Stimulated activated CD8-positive, alpha-beta memory T cell treated with anti-CD3 and anti-CD28 coated beads, Interleukin-12 subunit alpha, Interleukin-12 subunit beta, amount 100 ng/mL, for 4 hours (primary cell): ENCODE results near the gene TOLLIP.

Experiments used
- DNase-seq: peaks from one replicate; pipeline ENCODE4 v3.0.0-alpha.2; 2020; ENCODE audit warnings: low read depth

Gene TOLLIP

GRCh38 chr11:1298695-1299492, 10.5 kb downstream of the TOLLIP start:
- DNase-seq, result no peak

- no peak for DNase-seq
Measured at GRCh38 chr11:1297576-1298473, 11.6 kb downstream of the TOLLIP start.

- no peak for DNase-seq
Measured at GRCh38 chr11:1297011-1297575, 12.3 kb downstream of the TOLLIP start.

- no peak for DNase-seq
Measured at GRCh38 chr11:1296287-1296686, 13.1 kb downstream of the TOLLIP start.

GRCh38 chr11:1295591-1295990, 13.8 kb downstream of the TOLLIP start:
- no peak for DNase-seq

GRCh38 chr11:1295086-1295485, 14.3 kb downstream of the TOLLIP start:
- DNase-seq, result no peak

GRCh38 chr11:1293619-1294015, 15.8 kb downstream of the TOLLIP start:
- DNase-seq, result no peak

- no peak for DNase-seq
Measured at GRCh38 chr11:1292644-1293618, 16.5 kb downstream of the TOLLIP start.

GRCh38 chr11:1292018-1292643, 17.3 kb downstream of the TOLLIP start:
- no peak for DNase-seq

- DNase-seq, result no peak
Measured at GRCh38 chr11:1291295-1292017, 18.0 kb downstream of the TOLLIP start.

GRCh38 chr11:1290052-1291040, 19.1 kb downstream of the TOLLIP start:
- DNase-seq, result no peak

GRCh38 chr11:1289211-1289935, 20.1 kb downstream of the TOLLIP start:
- no peak for DNase-seq

GRCh38 chr11:1288426-1289151, 20.8 kb downstream of the TOLLIP start:
- DNase-seq, result no peak

GRCh38 chr11:1287928-1288327, 21.5 kb downstream of the TOLLIP start:
- DNase-seq, result no peak

GRCh38 chr11:1285876-1286275, 23.6 kb downstream of the TOLLIP start:
- no peak for DNase-seq

GRCh38 chr11:1285316-1285744, 24.1 kb downstream of the TOLLIP start:
- DNase-seq, result no peak

- no peak for DNase-seq
Measured at GRCh38 chr11:1283906-1284305, 25.5 kb downstream of the TOLLIP start.

- no peak for DNase-seq
Measured at GRCh38 chr11:1283091-1283511, 26.3 kb downstream of the TOLLIP start.
